Mammary epithelial cell (primary cell): Measurements from ENCODE around the gene BRD3OS.

Experiments
- EZH2 ChIP-seq: IDR thresholded peaks from 2 replicates; pipeline ENCODE4 v1.6.1; 2012; ENCODE audit warnings: low read length, inconsistent platforms, borderline replicate concordance
- TF ChIP-seq, protein P1 (sequence below), 2 donors: IDR thresholded peaks in 1 of 2; conservative IDR thresholded peaks in 1 of 2; 2 replicates each; pipeline ENCODE4 v1.5.1; 2011 to 2012; ENCODE audit warnings: inconsistent platforms in 2 of 2, low read length in 2 of 2, mild to moderate bottlenecking in 2 of 2, control low read depth in 1 of 2, low read depth in 1 of 2; ENCODE audit not compliant: insufficient read depth in 1 of 2; ENCODE audit errors: extremely low read depth in 1 of 2

DNA sequence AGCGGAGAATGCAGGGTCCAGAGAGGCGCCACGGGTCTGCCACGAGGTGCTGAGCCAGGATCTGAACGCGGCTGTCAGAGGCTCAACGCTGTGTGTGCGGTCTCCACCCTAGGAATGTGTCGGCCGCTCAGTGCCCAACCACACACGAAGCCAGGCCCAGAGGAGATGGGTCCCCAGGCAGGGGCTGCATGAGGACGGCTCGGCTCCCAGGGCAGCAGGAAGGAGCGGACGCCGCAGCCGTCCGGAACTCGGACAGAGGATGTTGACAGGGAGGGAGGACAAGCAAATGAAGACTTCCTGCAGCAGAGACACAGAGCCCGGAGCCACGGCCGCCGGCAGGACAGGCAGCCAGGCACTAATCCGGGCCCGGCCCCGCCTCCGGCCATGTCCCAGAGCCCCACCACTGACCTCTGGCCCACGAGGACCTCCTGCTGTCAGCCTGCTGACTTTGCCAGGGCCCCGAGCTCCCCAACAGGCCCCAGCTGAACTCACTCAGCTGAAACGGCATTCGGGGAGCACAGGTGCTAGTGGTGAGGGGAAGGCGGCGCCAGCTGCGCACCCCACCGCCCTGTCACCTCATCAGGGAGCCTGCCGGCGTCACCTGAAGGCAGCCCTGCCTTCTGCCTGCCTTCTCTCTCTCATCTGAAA lies 45.9 kb upstream of the BRD3OS start:
- TF ChIP-seq, protein P1, sequence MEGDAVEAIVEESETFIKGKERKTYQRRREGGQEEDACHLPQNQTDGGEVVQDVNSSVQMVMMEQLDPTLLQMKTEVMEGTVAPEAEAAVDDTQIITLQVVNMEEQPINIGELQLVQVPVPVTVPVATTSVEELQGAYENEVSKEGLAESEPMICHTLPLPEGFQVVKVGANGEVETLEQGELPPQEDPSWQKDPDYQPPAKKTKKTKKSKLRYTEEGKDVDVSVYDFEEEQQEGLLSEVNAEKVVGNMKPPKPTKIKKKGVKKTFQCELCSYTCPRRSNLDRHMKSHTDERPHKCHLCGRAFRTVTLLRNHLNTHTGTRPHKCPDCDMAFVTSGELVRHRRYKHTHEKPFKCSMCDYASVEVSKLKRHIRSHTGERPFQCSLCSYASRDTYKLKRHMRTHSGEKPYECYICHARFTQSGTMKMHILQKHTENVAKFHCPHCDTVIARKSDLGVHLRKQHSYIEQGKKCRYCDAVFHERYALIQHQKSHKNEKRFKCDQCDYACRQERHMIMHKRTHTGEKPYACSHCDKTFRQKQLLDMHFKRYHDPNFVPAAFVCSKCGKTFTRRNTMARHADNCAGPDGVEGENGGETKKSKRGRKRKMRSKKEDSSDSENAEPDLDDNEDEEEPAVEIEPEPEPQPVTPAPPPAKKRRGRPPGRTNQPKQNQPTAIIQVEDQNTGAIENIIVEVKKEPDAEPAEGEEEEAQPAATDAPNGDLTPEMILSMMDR (conservative IDR thresholded peaks at IDR 0.05 in 1 of 2, IDR thresholded peaks at IDR 0.05 in 1 of 2; ENCODE audit: extremely low read depth in 1 of 2, insufficient read depth in 1 of 2, low read depth in 1 of 2, low read length in 2 of 2), result no peak
- no peak for TF ChIP-seq EZH2
